ENCODE measurements around the gene NAA38.

NAA38 gene

DNA sequence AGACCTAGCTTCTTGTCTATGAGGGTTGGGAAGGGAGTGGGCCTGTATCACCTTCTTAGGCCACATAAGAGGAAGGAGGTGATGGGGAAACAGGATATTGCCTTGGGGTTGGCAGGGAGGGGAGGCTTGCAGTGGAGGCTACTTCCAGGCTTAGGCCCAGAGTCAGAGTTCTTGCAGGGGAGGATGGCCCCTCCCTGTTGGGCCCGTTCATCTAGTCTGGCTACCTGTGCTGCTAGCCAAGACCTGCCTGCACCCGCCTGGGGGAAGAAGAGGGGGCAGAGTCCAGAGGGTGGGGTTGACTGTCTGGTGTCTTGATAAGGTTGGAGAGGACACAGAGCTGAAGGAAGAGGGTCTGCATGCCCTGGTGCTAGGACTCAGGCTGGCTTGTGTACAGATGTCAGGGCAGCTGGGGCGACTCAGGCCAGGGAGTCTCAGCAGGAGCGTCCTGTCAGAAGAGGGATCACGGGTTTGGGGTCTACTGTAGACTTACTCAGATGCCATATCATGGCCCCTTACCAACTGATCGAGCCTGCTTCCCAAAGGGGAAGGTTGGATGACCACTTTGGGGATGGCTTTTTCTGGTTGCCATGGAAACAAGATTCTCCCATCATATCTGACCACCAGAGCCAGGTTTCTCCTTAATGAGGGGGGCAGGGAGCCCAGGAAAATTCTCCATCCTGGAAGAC is 18.0 kb downstream of the NAA38 start:
- DNase-seq, result no peak

DNA sequence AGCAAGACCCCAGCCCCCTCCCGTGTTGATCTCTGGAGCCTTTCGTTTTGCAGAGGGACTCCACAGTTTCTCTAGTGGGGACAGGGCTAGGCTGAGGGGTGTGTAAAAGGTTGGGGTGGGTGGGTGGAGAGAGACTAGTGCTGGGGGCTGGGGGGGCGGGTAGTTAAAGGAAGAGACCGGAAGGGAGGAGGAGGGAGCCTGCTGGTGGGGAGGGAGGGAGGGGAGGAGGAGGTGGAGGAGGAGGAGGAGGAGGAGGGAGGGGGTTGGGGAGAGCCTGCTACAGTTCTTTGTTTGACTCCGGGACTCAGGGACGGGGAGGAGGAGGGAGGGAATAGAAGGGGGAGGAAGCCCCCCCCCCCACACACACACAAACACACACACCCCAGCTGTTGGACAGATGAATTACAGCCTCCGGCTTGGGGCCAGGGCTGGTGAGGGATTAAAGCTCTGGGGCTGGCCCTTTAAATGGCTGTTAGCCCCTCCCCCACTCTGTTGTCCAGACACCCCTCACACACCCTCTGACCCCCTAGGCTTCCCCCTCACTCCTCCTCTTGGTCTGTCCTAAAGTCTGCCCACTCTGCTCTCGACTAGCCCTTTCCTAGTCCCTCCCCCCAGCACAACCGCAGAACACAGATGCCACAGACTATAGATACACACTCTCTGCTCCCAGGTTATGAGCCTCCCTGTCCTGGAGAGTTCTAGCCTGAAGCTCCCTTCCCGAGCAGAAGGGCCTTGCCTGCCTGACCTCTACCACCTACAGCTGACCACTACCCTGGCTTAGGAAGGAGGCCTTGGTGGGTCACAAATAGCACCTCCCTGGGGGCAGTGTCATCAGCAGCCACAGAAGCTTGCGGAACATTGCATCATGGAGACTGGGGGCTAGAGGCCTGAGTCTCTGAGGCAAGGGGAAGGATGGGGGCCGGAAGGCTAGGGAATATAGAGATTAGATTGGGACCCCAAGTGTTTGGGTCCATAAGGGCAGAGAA is 19.0 kb downstream of the NAA38 start:
- peak; percentile 20 for DNase-seq

DNA sequence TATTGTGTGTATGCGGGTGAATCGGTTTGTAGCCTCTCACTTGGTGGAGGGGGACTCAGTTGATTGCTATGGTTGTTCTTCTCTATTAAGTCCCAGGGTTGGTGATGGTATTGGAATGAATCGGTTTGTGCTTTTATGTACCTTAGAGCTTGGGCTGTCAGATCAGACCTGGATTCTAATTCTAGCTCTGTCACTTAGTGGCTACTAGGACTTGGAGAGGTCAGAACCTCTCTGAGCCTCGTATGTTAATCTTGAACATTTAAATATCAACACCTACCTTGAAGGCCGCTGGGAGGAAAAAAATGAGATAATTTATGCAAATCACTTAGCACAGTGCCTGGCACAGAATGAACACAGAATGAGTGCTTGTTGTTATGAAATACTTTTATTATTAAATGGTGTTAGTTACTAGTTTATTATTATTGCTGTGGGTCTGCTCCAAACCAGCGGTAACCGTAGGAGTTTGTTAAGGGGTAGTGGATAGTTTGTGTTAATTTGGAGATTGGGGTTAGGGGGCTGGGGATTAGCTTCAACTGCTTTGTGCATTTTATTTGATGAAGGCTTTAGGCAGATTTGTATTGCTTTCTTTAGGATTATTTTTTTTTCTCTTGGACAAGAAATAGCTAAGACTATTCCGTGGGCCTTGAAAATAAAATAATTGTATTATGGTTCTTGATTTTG is 19.8 kb downstream of the NAA38 start:
- DNase-seq, result no peak

GRCh38 chr17:7836596-7837407 is 20.6 kb downstream of the NAA38 start:
- DNase-seq, result peak; percentile 65

DNA sequence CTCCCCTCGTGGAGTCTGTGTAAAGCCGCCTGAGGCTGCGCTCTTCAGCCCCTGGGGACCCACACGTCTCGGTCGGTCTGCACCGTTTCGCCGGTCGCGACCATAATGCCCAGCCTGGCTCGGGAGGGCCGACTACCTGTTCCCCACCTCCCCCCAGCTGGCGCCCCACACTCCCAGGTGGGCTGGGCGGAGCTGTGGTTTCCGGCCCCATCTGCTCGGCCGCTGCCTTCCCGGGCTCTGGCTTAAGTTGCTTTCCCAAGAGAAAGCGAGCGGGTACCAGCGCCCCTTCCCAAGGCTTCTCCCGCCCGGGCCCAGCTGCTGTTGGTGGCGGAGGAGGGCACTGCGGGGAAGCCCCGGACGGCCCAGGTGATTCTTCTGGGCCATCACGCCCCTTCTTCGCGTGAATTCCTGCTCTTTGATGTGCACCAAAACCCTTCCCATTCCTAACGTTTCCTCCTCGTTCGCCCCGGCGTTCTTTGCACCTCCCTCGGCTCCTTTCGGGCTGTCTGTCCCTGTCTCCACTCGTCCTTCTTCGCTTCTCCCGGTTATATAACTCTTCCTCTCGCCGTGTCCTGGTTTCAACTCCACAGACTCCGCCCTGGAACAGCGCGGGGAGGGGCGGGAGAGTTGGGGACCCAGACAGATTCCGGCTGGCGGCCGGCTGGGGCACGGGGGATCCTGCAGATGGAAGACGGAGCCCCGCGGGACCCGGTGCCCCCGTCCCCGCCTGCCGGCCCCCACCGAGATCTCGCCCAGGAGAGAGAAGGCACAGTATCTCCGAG is 21.4 kb downstream of the NAA38 start:
- DNase-seq, result no peak

DNA sequence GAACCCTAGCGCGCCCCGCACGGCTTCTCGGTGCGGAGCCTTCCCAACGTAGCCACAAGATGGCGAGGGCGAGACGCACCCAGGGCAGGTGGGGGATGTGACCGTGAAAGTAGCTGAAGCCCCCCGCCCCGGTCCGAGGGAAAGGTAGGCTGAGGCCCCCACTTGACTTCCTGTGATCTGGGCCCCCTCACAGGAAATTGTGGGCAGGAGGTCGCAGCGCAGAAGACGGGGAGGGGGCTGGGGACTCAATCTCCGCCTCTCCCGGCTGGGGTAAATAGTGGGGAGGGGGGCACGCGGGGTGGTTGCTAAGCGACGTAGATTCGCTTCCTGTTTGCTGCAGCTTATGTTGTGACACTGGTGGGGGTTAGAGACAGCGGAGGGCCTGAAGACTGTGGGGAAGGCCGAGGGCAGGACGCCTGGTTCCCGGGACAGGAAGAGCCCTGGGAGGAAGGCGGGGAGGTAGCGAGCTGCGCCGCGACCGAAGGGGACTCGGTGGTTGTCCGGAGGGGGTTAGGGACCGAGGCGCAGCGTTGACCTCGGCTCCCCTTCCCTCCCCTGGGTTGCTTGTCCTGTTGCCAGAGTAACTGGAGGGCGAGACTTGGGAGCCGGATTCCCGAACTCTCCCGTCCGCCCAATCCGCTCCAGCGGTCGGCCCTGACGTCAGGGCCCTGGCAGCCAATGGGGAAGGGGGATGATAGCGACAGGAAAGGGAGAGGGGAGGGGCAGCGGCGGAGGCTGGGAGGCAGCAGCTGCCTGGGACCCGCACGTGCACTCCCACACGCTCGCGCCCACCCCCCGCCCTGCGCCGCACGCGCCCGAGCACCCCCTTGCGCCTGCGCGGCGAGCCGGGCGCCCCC is 22.2 kb downstream of the NAA38 start:
- peak; percentile 96 for DNase-seq

GRCh38 chr17:7834542-7834956 is 22.8 kb downstream of the NAA38 start:
- DNase-seq, result no peak

DNA sequence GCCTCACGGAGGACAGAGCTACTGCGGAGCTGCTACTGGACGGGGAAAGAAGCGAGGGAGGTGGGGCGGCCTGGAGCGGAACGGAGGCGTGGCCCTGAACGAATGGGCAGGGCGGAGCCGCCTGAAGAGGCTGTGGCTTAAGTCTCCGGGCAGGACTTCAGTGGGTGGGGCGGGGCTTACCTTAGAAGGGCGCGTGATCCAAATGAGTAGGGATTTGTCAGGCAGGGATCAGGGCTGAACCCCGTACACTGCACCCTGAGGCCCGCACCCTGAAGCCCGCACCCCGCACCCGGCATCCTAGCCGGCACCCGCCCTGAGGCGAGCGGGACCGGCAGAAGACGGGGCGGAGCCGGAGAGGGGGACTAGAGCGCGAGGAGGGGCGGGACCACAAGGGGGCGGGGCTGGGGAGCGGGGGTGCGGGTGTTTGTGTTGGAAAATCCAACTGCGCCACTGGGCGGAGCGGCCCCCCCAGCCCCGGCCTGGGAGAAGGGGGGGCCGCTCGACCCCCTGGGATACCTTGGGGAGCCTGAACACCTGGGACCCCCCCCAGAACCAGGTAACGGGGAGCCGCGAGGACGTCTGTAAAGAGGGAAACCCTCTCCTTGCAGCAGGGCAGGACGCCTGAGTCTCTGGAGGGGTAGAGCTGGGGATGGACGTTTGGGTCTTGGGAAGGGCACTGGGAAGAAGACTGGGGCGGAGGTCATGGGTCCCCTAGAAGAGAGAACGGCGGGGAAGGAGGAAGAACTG is 23.4 kb downstream of the NAA38 start, which contains the start of gene KDM6B:
Gene KDM6B (plus strand): TSS at position 423 of the 747 bp plus-strand sequence. CDS start 11,338 bp downstream, outside the sequence.
- peak; percentile 86 for DNase-seq

DNA sequence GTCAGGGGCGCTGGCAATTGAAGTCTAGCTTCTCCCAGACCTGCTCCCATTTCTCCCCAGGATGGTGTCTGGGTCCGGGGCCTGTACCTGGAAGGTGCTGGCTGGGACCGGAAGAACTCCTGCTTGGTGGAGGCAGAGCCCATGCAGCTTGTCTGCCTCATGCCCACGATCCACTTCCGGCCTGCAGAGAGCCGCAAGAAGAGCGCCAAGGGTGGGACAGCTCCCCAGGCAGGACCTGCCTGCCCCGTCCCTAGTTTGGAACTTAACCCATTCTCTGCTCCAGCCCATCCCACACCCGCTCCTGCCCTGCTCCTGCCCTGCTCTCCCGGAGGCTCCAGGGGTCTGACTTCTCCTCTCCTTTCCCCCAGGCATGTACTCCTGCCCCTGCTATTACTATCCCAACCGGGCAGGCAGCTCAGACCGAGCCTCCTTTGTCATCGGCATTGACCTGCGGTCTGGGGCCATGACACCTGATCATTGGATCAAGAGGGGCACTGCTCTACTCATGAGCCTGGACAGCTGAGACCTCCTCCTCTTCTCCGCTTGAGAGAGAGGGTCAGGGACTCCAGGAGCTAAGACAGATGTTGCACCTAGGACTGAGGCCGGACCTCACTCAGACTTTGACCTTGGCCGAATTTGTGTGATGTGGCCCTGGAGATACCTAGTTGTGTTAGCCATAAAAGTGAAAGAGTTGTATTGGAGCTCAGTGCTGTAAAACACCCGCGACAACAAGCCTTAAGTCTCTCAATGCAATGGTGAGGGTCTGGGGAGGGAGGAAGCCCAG is 24.2 kb downstream of the NAA38 start:
- no peak for DNase-seq

- DNase-seq, result no peak
Measured at GRCh38 chr17:7832431-7832830, 24.9 kb downstream of the NAA38 start.

GRCh38 chr17:7831233-7831632 is 26.1 kb downstream of the NAA38 start:
- no peak for DNase-seq

- DNase-seq, result no peak
Measured at GRCh38 chr17:7830616-7831015, 26.7 kb downstream of the NAA38 start.

DNA sequence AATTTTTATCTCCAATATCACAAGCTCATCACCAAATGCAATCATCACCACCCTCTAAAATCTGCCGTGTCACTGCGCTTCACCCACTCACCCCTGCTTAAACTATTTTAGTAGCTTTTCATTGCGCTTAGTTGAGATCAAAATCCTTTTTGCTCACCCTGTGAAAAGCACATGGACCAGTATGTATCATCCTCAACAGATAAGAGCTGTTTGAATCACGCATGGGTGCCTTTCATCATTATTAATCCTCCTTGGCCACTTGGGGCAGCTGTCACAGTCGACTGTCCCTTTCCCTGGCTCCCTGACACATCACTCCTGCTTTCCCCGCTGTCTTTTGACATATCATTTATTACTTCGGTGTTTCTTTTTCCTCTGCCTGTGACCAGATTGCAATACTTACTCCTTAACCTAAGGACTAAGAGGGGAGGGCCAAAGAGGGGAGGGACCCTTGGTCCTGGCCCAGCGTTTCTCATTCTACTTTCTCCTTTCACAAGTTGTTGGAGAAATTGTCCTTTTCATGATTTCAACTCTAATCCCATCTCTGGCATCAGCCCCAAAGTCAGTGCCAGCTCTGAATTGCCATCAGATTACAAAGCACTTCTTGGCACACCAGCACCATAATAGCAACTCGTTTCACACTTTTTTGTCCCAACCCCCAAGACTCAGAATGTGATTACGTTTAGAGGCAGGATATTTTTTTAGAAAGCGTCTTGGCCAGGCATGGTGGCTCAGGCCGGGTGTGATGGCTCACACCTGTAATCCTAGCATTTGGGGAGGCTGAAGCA is 32.0 kb downstream of the NAA38 start:
- no peak for DNase-seq

GRCh38 chr17:7824021-7824924 is 33.1 kb downstream of the NAA38 start:
- no peak for DNase-seq

DNA sequence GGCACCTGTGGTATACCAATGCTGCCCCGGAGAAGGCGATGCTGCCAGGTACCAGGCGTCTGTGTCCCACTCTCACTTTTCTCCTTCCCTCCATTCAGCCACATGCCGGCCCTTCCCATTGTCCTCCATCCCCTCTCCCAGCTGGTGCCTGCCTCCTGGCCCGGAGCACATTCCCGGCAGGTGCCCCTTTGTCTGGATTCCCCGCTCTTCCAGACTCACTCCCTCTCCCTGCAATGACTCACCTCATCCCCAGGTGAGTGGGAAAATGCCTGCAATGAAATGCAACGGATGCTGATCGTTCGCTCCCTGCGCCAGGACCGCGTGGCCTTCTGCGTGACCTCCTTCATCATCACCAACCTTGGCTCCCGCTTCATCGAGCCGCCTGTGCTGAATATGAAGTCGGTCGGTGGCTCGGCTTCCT is 33.8 kb downstream of the NAA38 start:
- no peak for DNase-seq

DNA sequence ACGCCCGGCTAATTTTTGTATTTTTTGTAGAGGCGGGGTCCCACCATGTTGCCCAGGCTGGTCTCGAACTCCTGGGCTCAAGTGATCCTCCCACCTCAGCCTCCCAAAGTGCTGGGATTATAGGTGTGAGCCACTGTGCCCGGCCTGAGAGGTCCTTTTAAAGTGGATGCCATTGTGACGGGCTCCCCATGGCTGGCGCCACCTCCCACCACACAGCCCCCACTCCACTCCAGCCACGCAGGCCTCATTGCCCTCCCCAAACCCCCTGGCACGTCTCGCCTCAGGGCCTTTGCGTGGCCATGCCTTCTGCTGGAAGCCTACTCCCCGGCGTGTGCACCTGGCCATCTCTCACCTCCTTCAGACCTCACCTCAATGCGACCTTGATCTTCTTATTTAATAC is 35.2 kb downstream of the NAA38 start:
- DNase-seq, result no peak

GRCh38 chr17:7820231-7820630 is 37.1 kb downstream of the NAA38 start:
- no peak for DNase-seq
